Gastroesophageal sphincter (tissue), 4 donors: ENCODE measurements around the gene PLEKHA7. TPM values are rescaled to one million over a fixed set of nuclear protein-coding genes. Genes with fewer than 3 reads are reported as not detected.
"Not testable (repeated sequence)": the region's sequence is repeated elsewhere in the genome, so short reads cannot be mapped to it uniquely, and the experiment has no call there.

ENCODE experiments used
- ATAC-seq: fragments of 150-250 bp; one replicate; pipeline ENCODE4 v1.9.1; 2016; ENCODE audit warnings: mild to moderate bottlenecking, moderate library complexity
- H3K27ac ChIP-seq, 4 donors: fragments of 200-600 bp; sonication (generic) in 3 of 4; 1 replicate in 3 of 4; 2 replicates in 1 of 4; pipeline ENCODE4 v1.5.1; 2016 to 2019
- H3K27me3 ChIP-seq: fragments of 200-600 bp; sonication (generic); one replicate; pipeline ENCODE4 v1.5.1; 2019
- H3K36me3 ChIP-seq, 2 donors: fragments of 200-600 bp; sonication (generic); one replicate each; pipeline ENCODE4 v1.5.1; 2019; ENCODE audit warnings: control low read depth in 1 of 2
- H3K4me1 ChIP-seq, 3 donors: fragments of 200-600 bp; sonication (generic); 1 replicate in 2 of 3; 2 replicates in 1 of 3; pipeline ENCODE4 v1.5.1; 2016 to 2019; ENCODE audit warnings: control low read depth in 2 of 3
- H3K4me3 ChIP-seq, 2 donors: fragments of 200-600 bp; sonication (generic); one replicate each; pipeline ENCODE4 v1.5.1; 2019; ENCODE audit warnings: mild to moderate bottlenecking in 1 of 2, moderate library complexity in 1 of 2
- H3K9me3 ChIP-seq, 3 donors: fragments of 200-600 bp; sonication (generic); one replicate each; pipeline ENCODE4 v1.5.1; 2017 to 2019; ENCODE audit warnings: control low read depth in 2 of 3
- CTCF ChIP-seq, 4 experiments: fragments of 200-600 bp in 2 of 4; fragments of 450-650 bp in 2 of 4; sonication (generic) in 1 of 4; IDR thresholded peaks; one replicate each; pipeline ENCODE4 v1.5.1; 2017 to 2019; ENCODE audit warnings: antibody characterized with exemption in 4 of 4, mild to moderate bottlenecking in 2 of 4, moderate library complexity in 2 of 4
- EP300 ChIP-seq: sonication (generic); formaldehyde crosslinking; IDR thresholded peaks from one replicate; pipeline ENCODE4 v1.6.1; 2017; ENCODE audit warnings: antibody characterized with exemption, mild to moderate bottlenecking
- POLR2A ChIP-seq, 2 donors: fragments of 450-650 bp; IDR thresholded peaks; one replicate each; pipeline ENCODE4 v1.6.1; 2017; ENCODE audit warnings: antibody characterized with exemption in 2 of 2, mild to moderate bottlenecking in 2 of 2, moderate library complexity in 1 of 2
- POLR2AphosphoS5 ChIP-seq: sonication (generic); formaldehyde crosslinking; IDR thresholded peaks from one replicate; pipeline ENCODE4 v1.6.1; 2017; ENCODE audit warnings: antibody characterized with exemption
- WGBS, 2 donors: methylation state at CpG; one replicate each; pipeline ENCODE4 v1.1.5; 2018; ENCODE audit warnings: low coverage in 1 of 2; 5-methylcytosine and 5-hydroxymethylcytosine counted together
- total RNA-seq, 4 donors: library from RNA; depleted of rRNA; stranded (reverse); fragments of >200 nt; gene quantifications; one replicate each; pipeline ENCODE4 v1.1.0, GENCODE V29; 2016

Gene PLEKHA7
- total RNA-seq, 4 donors from 2014 or later = 8.6 to 13.2 (median 12.2) TPM

- TF ChIP-seq POLR2A (IDR thresholded peaks at IDR 0.05) (no peak), EP300 (no peak), CTCF (IDR thresholded peaks at IDR 0.05) (no peak), POLR2AphosphoS5 (no peak)
- Histone ChIP-seq H3K4me1 (no peaks in the 10 kb centered on the region), H3K36me3 (no peaks in the 10 kb centered on the region), H3K4me3 (no peak overlapping the region), H3K9me3 (no peaks in the 10 kb centered on the region), H3K27me3 (no peaks in the 10 kb centered on the region), H3K27ac (no peak overlapping the region)
- no peak for ATAC-seq
- WGBS, 2 donors = 68 to 78% methylated on average over 4 to 7 of the region's 7 CpGs
Measured at GRCh38 chr11:17004486-17005148, 9.6 kb downstream of the PLEKHA7 start.

GRCh38 chr11:17003426-17003825 lies 10.8 kb downstream of the PLEKHA7 start:
- no peaks in the 10 kb centered on the region for H3K36me3 ChIP-seq
- TF ChIP-seq POLR2A (IDR thresholded peaks at IDR 0.05) = no peak
- TF ChIP-seq POLR2AphosphoS5 = no peak
- no peak for TF ChIP-seq CTCF (IDR thresholded peaks at IDR 0.05)
- no peak for TF ChIP-seq EP300
- no peak overlapping the region for H3K27ac ChIP-seq
- no peaks in the 10 kb centered on the region for H3K27me3 ChIP-seq
- no peaks in the 10 kb centered on the region for H3K9me3 ChIP-seq
- H3K4me3 ChIP-seq = no peak overlapping the region
- no peak for ATAC-seq
- H3K4me1 ChIP-seq = no peaks in the 10 kb centered on the region
- 78 to 100% methylated on average over 2 of the region's 2 CpGs for WGBS, 2 donors

- no peaks in the 10 kb centered on the region for H3K9me3 ChIP-seq
- TF ChIP-seq EP300 (no peak), POLR2AphosphoS5 (no peak), POLR2A (IDR thresholded peaks at IDR 0.05) (no peak), CTCF (IDR thresholded peaks at IDR 0.05) (no peak)
- H3K27ac ChIP-seq = no peak overlapping the region
- no peaks in the 10 kb centered on the region for H3K36me3 ChIP-seq
- no peak overlapping the region for H3K4me3 ChIP-seq
- WGBS, 2 donors = 33 to 78% methylated on average over 1 to 4 of the region's 4 CpGs
- ATAC-seq = no peak
- no peaks in the 10 kb centered on the region for H3K27me3 ChIP-seq
- no peaks in the 10 kb centered on the region for H3K4me1 ChIP-seq
Measured at GRCh38 chr11:17002543-17002942, 11.7 kb downstream of the PLEKHA7 start.

GRCh38 chr11:17001806-17002205 lies 12.4 kb downstream of the PLEKHA7 start:
- WGBS, 2 donors = 80% methylated on average over 1 of the region's 3 CpGs; no CpG with 5 or more reads in 1 of the 2 donors
- no peaks in the 10 kb centered on the region for H3K27me3 ChIP-seq
- no peak for TF ChIP-seq POLR2AphosphoS5
- no peak for TF ChIP-seq EP300
- TF ChIP-seq POLR2A (IDR thresholded peaks at IDR 0.05) = no peak
- no peak for TF ChIP-seq CTCF (IDR thresholded peaks at IDR 0.05)
- H3K27ac ChIP-seq = no peak overlapping the region
- no peaks in the 10 kb centered on the region for H3K9me3 ChIP-seq
- peaks cover 0 to under 1% (median 0%) of the 10 kb centered on the region in 3 donors for H3K4me1 ChIP-seq
- no peak for ATAC-seq
- no peak overlapping the region for H3K4me3 ChIP-seq
- H3K36me3 ChIP-seq = no peaks in the 10 kb centered on the region

DNA sequence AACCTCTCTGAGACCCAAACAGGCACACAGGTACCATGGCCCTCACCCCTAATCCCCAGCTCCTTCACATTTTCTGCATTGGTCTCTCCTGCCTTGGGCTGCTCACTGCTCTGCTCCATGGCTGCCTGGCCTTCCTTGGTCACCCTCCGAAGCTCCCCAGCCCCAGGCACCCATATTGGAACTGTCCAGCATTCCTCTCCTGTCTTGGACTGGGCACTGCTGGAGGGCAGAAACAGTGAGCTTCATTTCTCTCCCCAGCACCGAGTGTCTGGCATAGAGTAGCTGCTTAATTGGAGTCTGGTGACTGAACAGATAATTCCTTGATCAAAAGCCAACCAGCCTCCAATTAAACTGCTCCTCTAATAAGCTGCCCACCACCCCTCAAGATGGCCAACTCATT lies 13.2 kb downstream of the PLEKHA7 start:
- no peak for ATAC-seq
- TF ChIP-seq POLR2AphosphoS5 (no peak), POLR2A (IDR thresholded peaks at IDR 0.05) (no peak), CTCF (IDR thresholded peaks at IDR 0.05) (no peak), EP300 (no peak)
- Histone ChIP-seq H3K27me3 (no peaks in the 10 kb centered on the region), H3K4me1 (peaks cover 0 to 9% (median 0%) of the 10 kb centered on the region in 3 donors), H3K4me3 (no peak overlapping the region), H3K27ac (no peak overlapping the region), H3K9me3 (no peaks in the 10 kb centered on the region), H3K36me3 (no peaks in the 10 kb centered on the region)
- 86% methylated on average over 1 of the region's 2 CpGs; no CpG with 5 or more reads in 1 of the 2 donors for WGBS, 2 donors

- H3K36me3 ChIP-seq, H3K27ac ChIP-seq, H3K9me3 ChIP-seq, H3K27me3 ChIP-seq, H3K4me3 ChIP-seq, ATAC-seq: not testable (repeated sequence)
- peaks cover 0 to 11% (median 0%) of the 10 kb centered on the region in 3 donors for H3K4me1 ChIP-seq
- WGBS, 2 donors = 100% methylated on average over 1 of the region's 1 CpG; no CpG with 5 or more reads in 1 of the 2 donors
Measured at GRCh38 chr11:17000253-17000652, 14.0 kb downstream of the PLEKHA7 start.
